DMS53 treated with DMSO at 0.1 percent for 48 hours (cell line): Measurements from ENCODE around the gene IKBIP.
"Not testable (repeated sequence)": the region's sequence is repeated elsewhere in the genome, so short reads cannot be mapped to it uniquely, and the experiment has no call there.

Experiments
- DNase-seq: peaks from one replicate; lab custom pipeline; 2025; ENCODE audit not compliant: unreplicated experiment; lab: John Stamatoyannopoulos, UW

The IKBIP gene, protein sequence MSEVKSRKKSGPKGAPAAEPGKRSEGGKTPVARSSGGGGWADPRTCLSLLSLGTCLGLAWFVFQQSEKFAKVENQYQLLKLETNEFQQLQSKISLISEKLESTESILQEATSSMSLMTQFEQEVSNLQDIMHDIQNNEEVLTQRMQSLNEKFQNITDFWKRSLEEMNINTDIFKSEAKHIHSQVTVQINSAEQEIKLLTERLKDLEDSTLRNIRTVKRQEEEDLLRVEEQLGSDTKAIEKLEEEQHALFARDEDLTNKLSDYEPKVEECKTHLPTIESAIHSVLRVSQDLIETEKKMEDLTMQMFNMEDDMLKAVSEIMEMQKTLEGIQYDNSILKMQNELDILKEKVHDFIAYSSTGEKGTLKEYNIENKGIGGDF

GRCh38 chr12:98644712-98645571 is at the start of gene IKBIP, which contains the start of gene APAF1:
IKBIP (minus strand) TSS chr12:98644788; CDS start chr12:98644701, 87 bp downstream.
APAF1 (plus strand) TSS chr12:98645290; CDS start chr12:98648360, 3,070 bp downstream.
- DNase-seq: peak; percentile 96

DNA sequence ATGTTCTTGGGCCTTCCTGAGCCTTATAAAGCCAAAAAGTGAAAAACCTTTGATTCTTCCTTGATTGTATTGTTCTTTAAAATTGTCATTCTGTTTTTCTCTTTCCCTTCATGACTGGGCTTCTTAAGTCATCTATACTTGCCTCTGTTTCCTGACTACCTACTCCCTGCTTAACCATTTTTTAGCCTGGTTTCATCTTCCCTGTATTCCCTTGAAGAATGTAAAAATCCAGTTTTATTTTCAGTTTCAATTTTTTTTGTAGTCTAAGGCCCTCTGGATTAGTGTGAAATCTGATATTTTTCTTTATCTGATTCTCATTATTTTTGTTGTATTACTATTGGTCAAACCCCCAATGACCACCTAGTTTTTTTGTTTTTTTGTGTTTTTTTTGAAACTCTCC is 46.8 kb upstream of the IKBIP start:
- no peak for DNase-seq

- no peak for DNase-seq
These were observed 42.0 kb upstream of the IKBIP start for GRCh38 chr12:98686603-98687002.

DNA sequence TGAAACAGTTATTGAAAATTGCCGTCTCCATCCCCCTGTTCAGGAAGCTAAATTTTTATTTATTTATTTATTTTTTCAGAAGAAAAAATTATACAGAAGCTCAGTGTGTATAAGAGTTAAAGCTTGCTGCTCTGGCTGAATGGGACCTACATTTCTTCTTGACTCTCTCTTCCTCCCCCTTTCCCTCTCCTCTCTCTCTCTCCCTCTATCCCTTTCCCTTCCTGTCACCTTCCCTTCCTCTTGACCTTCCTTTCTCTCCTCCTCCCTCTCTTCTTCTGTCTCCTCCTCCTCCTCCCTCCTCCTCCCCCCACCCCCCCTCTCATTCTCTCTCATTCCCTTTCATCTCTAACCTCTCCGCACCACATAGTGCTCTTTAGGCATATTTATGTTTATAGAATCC is 39.6 kb upstream of the IKBIP start:
- no peak for DNase-seq

- no peak for DNase-seq
These were observed 35.0 kb upstream of the IKBIP start for GRCh38 chr12:98679611-98680005.

DNA sequence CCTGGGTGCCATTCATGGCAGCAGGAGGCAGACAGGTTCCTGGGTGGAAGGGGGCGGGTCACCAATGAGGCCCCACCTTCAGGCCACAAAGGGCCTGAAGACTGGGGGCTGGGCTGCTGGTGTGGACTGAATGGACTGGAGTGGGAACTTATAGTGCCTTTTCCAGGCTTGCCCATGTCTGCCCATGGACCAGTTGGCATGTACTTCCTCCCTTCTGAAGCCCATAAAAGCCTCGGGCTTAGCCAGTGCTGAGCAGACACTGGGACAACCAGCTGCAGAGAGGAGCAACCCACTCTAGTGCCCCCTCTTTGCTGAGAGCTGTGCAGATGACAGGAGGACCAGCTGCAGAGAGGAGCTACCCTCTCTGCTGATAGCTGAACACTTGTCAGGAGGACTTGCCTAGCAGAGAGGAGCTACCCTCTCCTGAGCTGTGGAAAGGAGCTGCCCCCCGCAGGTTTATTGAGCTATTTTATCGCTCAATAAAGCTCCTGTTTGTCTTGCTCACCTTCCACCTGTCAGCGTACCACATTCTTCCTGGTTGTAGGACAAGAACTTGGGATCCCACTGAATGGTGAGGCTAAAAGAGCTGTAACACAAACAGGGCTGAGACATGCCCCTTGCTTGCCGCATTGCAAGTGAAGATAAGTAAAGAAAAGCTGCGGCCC is 34.5 kb upstream of the IKBIP start:
- no peak for DNase-seq

DNA sequence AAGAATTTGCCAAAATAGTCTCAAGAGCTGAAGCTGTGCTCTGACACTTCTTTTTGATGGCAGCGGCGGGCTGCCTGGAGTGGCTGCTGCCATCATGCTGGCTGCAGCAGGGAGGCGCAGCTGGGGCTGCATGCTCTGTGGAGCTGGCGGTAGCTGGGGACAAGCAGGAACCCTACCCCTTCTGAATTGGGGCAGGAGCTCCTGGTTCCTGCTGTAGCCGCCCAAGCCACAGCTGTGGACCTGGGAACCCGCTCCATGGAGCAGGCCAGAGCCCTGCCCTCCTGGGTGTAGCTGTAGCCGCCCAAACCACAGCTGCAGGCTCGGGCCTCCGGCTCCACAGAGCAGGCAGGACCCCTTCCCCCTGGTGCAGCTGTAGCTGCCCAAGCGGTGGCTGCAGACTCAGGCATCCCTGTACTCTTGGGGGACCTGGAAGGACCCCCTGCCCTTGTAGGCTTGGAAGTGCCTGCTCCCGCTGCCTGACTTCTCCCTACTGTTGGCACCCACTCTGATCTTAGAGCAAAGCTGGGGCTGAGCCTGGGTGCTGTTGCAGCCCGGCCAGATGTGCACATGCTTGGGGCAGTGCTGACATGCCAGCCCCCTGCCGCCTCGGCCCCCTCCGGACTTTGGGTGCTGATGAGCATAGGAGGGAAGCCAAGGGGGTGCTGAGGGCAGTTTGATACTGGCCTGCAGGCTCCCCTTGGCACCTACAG is 33.8 kb upstream of the IKBIP start:
- no peak for DNase-seq

GRCh38 chr12:98674841-98675240 is 30.3 kb upstream of the IKBIP start:
- no peak for DNase-seq

DNA sequence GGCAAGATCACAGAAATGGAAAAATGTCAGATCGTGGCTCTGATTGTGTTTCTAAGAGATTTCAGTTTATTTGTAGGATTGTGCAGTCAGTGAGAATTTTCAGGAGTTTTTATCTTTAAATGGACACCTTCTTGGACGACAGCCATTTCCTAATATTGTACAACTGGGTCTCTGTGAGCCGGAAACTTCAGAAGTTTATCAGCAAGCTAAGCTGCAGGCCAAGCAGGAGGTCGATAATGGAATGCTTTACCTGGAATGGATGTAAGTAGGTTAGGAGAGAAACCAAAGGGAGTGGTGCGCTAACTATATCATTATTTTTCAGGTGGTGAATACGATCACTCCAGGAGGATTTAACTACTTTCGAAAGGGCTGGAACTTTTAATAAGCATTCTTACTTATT is 26.9 kb upstream of the IKBIP start:
- no peak for DNase-seq

GRCh38 chr12:98669751-98670150 is 25.2 kb upstream of the IKBIP start:
- DNase-seq: no peak

GRCh38 chr12:98660521-98660920 is 15.9 kb upstream of the IKBIP start:
- no peak for DNase-seq

GRCh38 chr12:98656289-98657101 is 11.9 kb upstream of the IKBIP start:
- DNase-seq: no peak

- peak; percentile 68 for DNase-seq
These were observed 9.4 kb upstream of the IKBIP start for GRCh38 chr12:98653866-98654493.

DNA sequence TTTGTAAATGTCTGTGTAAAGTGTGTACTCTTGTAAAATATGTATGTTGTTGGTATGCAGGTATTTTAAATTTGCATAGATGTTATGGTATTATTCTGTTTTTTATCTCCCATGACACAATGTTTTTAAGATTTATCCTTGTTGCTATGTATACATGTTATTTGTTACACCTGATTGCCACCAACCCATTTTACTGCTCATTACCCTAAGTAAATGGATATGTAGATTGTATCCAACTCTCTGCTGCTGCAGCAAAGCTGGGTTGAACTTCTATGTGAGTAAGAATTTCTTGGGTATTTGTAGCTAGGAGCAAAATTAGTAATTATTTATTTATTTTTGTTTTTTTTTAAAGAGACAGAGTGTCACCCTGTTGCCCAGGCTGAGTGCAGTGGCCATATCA is 6.7 kb upstream of the IKBIP start:
- no peak for DNase-seq

DNA sequence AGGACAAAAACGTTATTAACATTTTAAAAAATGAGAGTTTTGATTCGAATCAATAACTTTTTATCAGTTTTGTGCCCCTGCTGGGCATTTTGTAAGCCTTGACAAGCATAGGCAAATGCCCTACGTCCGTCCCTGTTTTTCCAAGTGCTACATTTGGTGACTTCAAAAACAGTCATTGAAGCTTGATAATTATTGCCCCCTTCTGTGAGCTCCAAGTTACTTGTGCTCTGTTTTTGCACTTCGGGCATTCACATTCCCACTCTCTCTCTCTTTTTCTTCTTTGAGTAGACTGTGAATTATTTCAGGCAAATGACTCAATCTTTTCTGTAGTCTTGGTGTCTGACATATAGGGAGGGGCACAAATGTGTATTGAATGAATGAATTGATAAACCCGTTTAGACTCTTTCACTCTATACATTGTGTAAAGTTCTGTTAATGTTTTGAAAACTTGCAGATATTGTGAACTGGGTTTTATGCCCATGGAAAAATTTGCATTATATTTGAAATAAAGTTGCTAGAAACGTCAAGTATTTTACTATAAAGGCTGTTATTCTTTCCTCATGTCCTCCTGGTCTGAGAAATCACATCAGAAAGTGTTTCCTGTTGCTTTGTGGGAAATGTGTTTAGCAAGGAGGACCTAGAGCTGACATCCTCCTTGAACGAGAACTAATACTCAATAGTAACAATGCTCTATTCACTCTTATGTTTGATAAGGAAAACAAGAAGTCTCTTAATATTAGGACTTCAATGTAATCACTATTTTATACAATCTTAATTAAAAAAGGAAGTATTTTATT is 1.9 kb upstream of the IKBIP start:
- DNase-seq: no peak

- DNase-seq: no peak
These were observed 1.0 kb upstream of the IKBIP start for GRCh38 chr12:98645572-98646067.

DNA sequence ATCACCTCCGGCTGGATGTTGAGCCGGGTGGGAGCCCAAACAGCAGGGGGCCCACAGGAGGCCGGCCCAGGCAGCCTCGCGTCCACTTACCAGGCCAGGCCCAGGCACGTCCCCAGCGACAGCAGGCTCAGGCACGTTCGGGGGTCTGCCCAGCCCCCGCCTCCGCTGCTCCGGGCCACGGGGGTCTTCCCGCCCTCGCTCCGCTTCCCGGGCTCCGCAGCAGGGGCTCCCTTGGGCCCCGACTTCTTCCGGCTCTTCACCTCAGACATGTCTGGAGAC is 216 bp downstream of the IKBIP start:
- no peak for DNase-seq

GRCh38 chr12:98642801-98643200 is 1.8 kb downstream of the IKBIP start:
- DNase-seq: not testable (repeated sequence)

DNA sequence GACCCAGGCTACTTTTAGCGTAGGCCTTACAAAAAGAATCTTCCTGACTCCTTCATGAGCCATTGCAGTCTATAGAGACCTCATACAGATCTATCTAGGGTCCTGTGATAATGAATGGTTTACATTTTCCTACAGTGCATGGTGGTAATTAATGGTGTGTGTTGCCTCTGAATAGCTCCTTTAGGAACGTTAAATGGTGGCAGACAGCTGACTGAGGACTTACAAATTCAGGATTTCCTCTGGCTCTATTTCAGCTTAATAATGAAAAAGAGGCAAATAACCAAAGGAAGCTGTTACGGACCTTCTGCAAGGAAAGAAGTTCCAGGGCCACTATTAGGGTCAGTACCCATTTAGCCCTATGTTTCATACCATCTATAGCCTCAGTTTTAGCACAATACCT is 5.1 kb downstream of the IKBIP start:
- no peak for DNase-seq
